Fibroblast of skin of left quadriceps (primary cell): Measurements from ENCODE around the gene SNX9.
"Not testable (repeated sequence)": the region's sequence is repeated elsewhere in the genome, so short reads cannot be mapped to it uniquely, and the experiment has no call there.

Source experiments
- DNase-seq, 2 experiments: peaks; one replicate each; pipeline ENCODE4 v3.0.0-alpha.2; 2013; ENCODE audit warnings: low read depth in 2 of 2

Gene SNX9

DNA sequence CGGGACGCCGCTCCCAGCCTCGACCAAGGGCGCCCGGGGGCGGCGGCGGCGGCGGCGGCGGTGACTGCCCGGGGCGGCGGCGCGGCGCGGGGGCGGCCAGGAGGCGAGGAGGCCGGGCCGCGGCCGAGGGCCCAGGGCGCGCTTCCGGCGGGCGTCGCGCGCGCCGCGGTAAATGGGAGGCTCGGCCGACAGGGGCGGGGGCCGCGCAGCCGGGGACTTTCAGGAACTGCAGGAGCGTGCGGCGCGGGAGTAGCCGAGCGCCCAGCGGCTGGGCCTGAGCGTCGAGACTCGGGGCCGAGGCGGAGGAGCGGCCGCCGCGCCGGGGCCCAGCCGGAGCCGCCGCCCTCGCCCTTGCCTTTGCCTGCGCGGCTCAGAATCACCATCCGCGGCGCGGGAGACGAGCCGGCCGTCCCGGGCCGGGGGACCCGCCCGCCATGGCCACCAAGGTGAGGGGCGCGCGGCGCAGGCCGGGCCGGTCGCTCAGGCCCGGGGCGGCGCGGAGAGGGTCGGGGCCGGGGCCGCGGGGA lies at the start of gene SNX9:
Gene SNX9 (plus strand): TSS at position 246 of the 527 bp plus-strand sequence. CDS start 189 bp downstream, at position 435.
- peak in 1 of 2 experiments; percentile 43 for DNase-seq

DNA sequence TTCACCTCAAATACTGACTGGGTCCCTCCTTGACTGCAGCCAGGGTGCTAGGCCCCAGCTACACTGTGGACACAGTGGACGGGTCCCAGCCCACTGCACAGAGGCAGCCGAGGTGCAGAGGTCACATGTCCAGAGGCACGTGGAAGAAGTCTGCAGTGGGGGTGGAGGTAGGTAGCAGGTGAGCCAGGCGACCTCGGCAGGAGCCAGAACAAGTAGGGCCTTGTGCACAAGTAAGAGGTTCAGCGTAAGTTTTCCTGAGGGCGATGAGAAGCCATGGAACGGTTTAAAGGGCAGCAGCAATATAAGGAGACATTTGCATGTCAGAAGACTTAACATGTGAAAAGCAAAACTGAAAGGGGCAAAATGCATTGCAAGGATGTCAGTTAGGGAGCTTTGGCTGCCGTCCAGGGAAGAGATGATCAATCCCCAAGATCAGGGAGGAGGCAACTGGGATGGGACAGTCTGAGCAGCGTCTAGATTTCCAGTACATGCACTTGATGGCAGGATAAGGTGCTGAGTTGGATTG lies 49.7 kb upstream of the SNX9 start:
- DNase-seq = no peak

DNA sequence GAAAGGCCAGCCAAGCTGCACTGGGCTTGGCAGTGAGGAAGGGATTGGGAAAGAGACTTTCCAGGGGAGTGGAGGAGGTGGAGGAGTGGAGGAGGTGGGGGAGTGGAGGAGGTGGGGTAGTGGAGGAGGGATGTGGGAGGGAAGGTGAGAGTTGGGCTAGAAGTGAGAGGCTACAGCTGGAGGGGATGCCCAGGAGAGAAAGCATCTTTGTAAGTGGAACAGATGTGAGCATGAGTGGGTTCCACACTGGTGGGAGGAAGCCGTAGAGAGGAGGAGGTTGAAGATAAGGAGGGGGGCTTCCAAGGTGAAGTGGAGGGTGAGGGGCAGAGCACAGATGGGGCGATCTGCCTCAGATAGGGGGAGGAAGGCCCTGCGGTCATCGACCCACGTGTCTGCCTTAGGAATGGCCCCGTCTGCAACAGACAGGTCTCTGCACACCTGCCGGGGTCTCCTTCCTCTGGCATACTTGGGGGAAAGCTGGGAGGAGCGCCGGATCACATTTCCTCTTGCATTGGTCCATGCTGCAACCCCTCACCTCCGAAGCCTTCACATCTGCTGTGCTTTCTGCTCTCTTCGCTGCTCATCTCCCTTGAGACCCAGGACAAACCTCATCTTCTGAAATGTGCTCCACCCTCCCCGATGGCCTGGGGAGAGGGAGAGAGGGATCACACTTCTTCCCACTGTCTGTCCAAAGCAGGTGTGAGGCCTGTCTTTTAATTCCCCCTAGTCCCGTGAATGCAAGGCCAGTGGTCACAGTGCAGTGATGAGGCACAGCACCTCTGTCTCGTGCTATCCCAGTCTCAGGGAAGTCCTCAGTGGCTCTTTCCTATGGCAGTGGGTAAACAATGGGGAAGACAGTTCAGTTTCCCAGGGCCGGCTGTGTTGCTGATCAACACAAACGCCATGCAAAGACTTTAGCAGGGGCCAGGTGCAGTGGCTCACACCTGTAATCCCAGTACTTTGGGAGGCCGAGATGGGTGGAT lies 48.6 kb upstream of the SNX9 start:
- no peak for DNase-seq

DNA sequence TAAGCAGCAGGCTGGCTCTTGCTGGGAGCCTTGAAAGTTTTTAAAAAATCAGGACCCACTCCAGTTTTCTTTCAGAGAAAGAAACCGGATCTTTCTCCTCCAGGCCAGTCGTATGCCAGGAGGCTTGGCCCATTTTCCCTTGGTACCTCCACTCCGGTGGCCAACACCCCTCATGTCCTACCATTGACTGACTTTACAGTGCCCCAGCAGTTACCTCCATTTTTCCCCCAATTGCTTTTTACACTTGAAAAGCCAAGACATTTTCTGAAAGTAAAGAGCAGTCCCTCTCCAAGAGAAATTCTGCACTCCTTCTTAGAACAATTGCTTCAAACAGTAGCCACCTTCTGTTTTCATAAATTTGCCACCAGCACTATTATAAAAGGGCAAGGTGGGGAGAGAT lies 47.7 kb upstream of the SNX9 start:
- DNase-seq = no peak

DNA sequence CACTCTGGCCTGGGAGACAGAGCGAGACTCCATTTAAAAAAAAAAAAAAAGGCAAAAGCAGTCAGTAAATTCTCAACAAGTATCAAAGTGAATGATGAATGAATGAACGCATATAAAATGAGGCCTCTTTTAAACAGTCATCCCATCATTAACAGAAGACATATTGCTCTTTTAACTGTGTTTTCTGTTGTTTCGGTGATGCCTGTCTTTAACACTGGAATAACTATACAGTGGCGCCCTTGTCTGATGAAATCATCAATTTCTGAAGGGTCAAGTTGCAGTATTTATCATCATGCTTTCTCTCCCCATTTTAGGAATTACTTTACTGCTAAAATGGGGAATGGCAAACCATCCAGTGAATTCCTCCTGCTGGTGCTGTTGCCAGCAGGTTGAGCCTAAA lies 45.7 kb upstream of the SNX9 start:
- no peak for DNase-seq

DNA sequence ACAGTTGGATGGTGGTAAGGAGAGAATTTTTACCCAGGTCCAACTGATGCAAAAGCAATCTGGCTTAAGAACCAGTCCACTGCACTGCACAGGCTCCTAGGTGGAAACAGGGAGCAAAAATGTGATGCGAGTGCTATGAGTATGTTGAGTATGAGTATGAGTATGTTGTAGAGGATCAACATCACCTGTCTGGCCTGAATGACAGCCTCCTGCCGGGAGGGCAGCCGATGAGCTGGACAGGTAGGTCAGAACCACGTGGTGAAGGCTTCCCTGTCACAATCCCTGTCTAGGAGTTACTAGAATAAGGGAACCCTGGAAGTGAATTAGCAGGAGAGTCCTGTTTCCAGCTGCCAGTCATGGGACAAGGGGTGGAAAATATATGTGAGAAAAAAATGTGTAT lies 44.3 kb upstream of the SNX9 start:
- no peak for DNase-seq

DNA sequence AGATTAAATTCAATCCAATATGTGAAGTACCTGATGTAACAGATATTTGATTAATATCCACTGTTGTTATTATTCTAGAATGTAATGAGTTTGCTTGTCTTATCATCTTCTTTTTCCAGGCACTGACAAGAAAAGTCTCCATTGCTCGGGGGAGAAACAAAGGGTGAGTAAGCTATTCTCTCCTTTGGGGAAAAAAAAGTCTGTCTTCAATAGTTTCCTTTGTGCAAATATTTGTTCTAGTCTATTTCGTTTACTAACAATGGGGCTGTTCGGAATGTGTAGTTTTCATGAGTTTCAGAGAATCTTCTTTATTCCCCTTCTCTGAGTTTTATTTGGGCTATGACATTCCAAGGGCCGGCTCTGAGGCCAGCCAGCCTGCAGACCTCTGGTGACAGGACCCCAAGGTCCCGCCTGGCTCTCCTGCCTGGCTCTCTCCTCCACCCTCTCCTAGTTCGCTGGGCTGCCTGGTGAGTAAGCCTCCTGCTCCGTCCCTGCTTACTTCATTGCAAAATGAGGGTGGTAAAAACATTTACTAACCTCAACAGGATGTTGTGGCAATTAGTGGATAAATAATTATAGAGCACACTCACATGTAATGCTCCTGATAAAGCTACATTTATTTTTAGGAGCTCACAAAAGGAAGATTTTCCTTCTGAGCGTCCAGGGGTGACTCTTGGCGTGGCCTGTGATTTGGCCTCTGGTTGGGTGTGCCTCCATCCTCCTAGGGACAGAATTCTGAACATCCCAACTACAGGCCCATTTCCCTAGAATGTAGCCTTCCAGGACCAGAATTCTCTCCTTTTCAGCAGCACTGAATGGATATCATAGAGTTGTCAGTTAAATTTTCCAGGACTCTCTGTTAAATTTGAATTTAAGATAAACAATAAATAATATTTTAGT lies 43.1 kb upstream of the SNX9 start:
- DNase-seq = no peak

DNA sequence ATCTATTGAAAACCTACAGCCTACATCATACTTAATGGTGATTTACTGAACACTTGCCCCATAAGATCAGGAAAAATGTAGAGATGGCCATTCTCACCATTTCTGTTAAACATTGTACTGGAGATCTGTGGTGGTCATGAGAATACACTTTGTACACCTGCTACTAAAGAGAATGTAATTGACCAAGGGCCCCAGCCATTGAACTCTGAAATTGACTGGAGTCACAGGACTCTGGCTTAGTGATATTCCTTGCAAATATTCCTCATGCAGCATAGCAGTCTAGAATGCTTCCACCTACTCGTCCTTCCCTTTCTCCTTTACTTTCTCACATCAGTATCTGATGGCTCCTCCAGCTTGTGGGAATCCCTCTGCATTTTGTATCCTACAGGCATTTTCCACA lies 37.4 kb upstream of the SNX9 start:
- no peak for DNase-seq

DNA sequence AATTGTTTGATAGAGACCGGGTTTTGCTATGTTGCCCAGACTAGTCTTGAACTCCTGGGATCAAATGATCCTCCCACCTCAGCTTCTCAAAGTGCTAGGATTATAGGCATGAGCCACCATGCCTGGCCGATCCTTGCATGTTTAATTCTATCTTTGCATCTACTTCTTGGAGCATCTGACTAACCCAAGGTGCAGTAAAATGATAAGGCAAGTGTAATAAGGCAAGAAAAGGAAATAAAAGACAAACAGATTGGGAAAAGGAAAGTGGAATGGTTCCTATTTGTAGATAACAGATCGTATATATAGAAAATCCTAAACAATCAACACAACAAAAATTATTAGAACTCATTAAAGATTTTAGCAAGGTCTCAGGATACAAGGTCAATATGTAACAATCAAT lies 36.8 kb upstream of the SNX9 start:
- DNase-seq = no peak

DNA sequence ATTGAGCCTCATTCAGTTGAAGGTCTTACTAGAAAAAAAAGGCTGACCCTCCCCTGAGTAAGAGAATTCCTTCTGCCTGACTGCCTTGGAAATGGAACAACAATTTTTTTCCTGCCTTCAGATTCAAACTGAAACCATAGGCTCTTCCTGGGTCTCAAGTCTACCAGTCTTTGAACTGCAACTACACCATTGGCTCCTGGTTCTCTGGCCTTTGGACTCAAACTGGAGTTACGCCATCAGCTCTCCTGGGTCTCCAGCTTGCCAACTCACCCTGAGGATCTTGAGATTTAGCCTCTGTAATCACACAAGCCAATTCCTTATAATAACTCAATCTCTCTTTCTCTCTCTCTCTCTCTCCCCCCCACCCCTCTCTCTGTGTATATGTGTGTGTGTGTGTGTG lies 36.0 kb upstream of the SNX9 start:
- DNase-seq = no peak

DNA sequence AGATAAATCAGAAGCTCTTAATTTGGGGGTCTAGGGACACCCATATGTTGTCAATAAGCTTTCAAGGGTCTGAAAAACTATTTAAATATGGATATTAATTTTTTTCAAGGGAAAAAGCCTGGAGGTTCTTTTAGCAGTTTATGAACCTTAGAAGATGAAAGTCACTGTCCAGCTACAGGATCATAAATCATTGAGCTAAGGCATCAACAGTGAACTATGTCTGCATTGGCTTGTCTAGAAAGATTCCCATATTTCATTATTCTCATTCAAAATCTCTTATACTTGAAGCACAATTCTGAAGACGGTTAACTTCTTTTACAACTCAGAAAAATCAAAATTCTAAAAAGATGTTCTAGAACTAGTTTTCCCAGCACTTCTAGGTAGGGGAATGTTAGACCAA lies 34.9 kb upstream of the SNX9 start:
- no peak for DNase-seq

DNA sequence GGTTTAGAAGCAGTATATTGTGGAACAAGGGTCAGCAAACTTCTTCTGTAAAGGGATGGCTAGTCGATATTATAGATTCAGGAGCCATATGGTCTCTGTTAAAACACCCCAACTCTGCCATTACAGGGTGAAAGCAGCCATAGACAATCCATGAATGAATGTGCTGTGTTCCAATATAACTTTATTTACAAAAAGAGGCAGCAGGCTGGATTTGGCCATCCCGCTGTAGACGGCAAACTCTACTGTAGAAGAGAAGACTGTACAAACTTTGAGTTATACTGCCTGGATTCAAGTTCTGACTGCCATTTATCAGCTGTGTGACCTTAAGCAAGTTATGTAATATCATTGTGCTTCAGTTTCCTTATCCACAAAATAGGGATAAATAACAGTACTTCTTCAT lies 33.7 kb upstream of the SNX9 start:
- no peak for DNase-seq

DNA sequence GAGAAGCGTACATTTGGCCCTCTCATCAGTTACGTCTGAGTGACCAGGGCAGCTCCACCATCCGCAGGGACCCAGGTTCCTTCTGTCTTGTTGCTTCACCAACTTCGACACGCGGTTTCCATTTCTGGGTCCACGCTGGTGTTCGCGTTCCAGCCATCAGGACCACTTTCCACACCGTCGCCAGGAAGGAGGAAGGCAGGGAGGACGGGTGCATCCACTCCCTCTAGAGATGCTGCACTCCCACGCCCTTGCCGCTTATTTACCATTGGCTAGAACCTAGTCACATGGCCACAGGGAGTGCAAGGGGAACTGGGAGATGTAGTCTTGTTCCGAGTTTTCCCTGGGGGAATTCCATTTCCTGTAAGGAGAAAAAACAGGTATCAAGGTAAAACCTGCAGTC lies 33.2 kb upstream of the SNX9 start:
- no peak for DNase-seq

DNA sequence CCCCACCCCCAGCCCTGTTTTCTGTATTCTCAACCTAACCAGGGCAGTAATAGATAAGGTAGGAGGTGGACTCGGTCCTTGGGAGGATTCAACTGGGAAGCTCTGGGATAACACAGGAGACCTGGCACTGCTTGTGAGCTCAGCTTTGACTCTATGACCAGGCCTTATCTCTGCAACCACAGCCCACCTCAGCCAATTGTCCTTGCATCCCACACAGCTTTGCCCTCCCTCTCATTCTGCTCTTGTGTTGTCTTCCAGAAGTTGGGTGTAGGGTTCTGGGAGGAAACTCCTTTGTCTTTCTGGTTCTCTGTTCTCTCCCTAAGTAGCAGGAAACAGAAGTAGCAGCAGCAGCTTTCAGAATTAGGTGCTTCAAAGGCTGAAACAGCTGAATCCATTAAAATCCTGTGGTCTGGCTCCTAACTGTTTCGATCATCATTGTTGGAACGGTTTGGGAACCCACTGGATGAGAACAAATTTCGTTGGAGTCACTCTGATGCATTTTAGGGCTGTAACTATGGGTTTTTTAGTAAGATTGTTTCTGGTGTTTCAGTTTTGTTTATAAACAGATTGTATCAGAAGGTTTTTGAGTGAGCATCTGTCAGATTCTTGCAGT lies 32.4 kb upstream of the SNX9 start:
- DNase-seq = no peak

DNA sequence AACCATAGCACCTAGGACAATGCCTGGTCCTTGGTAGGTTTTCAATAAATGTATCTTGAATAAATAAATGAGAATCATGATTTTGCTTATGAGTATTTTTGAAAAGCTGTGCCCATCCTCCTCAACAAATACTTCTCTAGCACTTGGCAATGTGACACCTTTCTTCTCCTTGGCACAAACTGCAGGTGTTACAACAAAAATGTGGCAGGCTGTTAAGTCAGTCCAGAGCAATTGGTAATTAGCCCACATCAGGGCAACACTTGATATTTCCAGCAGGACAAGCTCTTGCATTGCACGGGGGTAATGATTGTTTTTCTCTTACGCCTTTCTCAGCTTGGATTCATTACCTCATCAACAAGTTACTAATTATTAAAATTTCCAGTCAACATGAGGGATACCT lies 31.6 kb upstream of the SNX9 start:
- no peak for DNase-seq

DNA sequence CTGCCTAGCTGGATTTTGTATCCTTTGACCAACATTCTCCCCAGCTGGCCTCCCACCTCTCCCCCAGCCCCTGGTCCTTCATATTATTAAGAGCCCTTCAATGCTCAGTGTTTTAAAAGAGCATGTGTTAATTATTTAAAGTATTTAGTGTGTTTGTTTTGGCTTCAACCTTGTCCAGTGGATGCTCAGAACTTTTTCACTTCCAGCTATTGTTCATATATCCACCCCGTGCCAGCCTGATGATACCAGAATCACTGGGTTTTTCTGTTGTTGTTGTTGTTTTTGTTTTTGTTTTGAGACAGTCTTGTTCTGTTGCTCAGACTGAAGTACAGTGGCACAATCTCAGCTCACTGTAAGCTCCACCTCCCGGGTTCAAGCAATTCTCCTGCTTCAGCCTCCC lies 30.4 kb upstream of the SNX9 start:
- DNase-seq = no peak

DNA sequence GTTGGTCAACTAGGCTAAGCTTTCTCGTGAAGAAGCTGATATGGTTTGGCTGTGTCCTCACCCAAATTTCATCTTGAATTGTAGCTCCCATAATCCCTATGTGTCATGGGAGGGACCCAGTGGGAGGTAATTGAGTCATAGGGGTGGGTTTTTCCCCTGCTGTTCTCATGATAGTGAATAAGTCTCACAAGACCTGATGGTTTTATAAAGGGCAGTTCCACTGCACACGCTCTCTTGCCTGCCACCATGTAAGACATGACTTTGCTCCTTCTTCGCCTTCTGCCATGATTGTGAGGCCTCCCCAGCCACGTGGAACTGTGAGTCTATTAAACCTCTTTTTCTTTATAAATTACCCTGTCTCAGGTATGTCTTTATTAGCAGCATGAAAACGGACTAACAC lies 29.0 kb upstream of the SNX9 start:
- DNase-seq = not testable (repeated sequence)

DNA sequence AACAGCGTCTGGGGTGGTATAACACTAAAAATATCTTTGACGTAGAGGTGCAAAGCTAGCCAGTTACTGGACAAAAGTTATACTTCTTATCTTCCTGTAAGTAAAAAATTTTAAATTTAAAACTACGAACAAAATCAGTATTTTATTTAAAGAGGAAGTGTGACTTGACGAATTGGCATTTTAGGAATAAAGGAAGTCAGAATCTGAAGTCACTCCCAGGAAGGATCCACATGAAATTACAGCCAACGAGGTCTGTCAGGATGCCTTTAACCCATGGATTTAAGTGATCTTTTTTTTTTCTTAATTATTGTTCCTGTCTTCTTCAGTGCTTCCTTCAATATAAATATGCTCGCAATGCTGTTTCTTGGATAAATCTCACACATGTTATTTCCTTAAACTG lies 27.2 kb upstream of the SNX9 start:
- DNase-seq = no peak

DNA sequence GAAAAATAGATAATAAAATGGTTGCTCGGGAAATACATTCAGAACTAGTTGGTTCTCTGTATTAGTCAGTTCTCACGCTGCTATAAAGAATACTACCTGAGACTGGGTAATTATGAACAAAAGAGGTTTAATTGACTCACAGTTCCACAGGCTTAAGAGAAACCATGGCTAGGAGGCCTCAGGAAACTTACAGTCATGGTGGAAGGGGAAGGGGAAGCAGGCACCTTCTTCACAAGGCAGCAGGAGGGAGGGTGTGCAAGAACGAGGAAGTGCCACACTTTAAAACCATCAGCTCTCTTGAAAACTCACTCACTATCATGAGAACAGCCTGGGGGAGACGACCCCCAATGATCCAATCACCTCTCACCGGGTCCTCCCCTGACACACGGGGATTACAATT lies 24.2 kb upstream of the SNX9 start:
- DNase-seq = no peak

DNA sequence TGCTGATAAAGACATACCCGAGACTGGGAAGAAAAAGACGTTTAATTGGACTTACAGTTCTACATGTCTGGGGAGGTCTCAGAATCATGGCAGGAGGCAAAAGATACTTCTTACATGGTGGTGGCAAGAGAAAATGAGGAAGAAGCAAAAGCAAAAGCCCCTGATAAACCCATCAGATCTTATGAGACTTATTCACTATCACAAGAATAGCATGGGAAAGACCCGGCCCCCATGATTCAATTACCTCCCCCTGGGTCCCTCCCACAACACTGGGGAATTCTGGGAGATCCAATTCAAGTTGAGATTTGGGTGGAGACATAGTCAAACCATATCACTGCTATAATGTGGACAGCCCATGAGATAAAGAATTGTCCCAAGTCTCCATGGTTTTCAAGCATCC lies 23.5 kb upstream of the SNX9 start:
- not testable (repeated sequence) for DNase-seq

DNA sequence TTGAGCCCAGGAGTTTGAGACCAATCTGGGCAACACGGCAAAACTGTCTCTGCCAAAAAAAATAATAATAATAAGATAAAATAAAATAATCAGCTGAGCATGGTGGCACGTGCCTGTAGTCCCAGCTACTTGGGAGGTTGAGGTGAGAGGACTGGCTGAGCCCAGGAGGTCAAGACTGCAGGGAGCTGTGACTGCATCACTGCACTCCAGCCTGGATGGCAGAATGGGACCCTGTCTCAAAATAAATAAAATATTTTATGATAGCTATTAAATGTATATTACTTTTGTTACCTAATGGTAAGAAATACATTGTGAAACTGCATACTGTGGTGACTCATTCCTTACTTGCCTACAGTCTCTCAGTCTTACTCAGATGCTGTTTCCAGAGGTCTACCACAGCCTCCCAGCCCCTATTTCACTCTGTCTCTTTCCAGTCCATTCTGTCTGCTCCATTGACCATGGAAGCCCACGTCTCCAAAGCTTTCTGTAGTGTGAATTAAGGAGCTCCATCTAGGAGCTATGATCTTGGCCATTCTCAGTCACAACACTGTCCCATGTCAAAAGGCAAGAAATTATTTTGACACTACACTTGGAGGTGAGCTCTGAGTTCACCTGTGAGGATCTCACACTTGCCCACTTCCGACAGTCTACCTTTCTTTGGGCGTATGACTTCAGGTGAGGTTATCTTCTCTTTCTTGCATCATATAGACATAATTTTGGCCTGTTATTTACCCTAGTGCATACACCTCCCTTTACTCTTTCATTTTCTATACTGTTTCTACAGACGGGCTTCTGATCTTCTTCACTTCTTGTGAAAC lies 22.4 kb upstream of the SNX9 start:
- peak; percentile 39 to 46 for DNase-seq
